Posterior vena cava (tissue), 2 donors: ENCODE results near the gene KIRREL2. TPM values are rescaled to one million over a fixed set of nuclear protein-coding genes. Genes with fewer than 3 reads are reported as not detected.

Experiments
- DNase-seq: peaks from one replicate; pipeline ENCODE4 v3.0.0-alpha.2; 2020; ENCODE audit warnings: low spot score
- intact Hi-C, 2 donors: fragments of 100-400 bp; cut with DNase I; formaldehyde crosslinking; loops; one replicate each; pipeline versions ENCODE4 v1.14.1 to v1.14.2; 2022 to 2023
- total RNA-seq, 2 donors: library from RNA; stranded (reverse); fragmentation: NEBNext Ultra II Directional; extraction: Animal tissue kit (Norgen Biotek cat#: 25700); gene quantifications; one replicate each; pipeline ENCODE4 v1.2.1, GENCODE V29; 2021
- donor health status: DM: yes; HTN: yes; CAD: no.
- donor health status: DM: yes; HTN: yes; CAD: no.

Gene KIRREL2
- total RNA-seq, 2 donors from 2014 or later: not detected

GRCh38 chr19:35843676-35844481, 12.8 kb upstream of the KIRREL2 start:
- DNase-seq: peak; percentile 81
- intact Hi-C loops: no loop called here

- DNase-seq: peak; percentile 14
- intact Hi-C loops: no loop called here
Observed at GRCh38 chr19:35844482-35845214, 12.1 kb upstream of the KIRREL2 start.

- peak; percentile 83 for DNase-seq
- intact Hi-C loops: no loop called here
Observed at GRCh38 chr19:35845215-35846037, 11.3 kb upstream of the KIRREL2 start.

GRCh38 chr19:35846038-35846668, 10.6 kb upstream of the KIRREL2 start:
- intact Hi-C loops: no loop called here

GRCh38 chr19:35847911-35848310, 8.8 kb upstream of the KIRREL2 start:
- DNase-seq: peak; percentile 62
- intact Hi-C loops: no loop called here

More at GRCh38 chr19:35846038-35846668, 10.6 kb upstream of the KIRREL2 start:
- no peak for DNase-seq

GRCh38 chr19:35848486-35848885, 8.2 kb upstream of the KIRREL2 start:
- DNase-seq: peak; percentile 77
- intact Hi-C loops: no loop called here

GRCh38 chr19:35848919-35849505, 7.7 kb upstream of the KIRREL2 start:
- peak; percentile 76 for DNase-seq
- intact Hi-C loops: no loop called here

- intact Hi-C loops: no loop called here
- no peak for DNase-seq
Observed at GRCh38 chr19:35851213-35852028, 5.3 kb upstream of the KIRREL2 start.

- no peak for DNase-seq
- intact Hi-C loops: no loop called here
Observed at GRCh38 chr19:35852029-35852780, 4.5 kb upstream of the KIRREL2 start, which contains the start of gene NPHS1. Gene NPHS1, minus strand, starts transcription at chr19:35852504. Its CDS starts 667 bp downstream, at chr19:35851837.

GRCh38 chr19:35853038-35853756, 3.5 kb upstream of the KIRREL2 start:
- DNase-seq: no peak
- intact Hi-C loops: no loop called here

GRCh38 chr19:35858311-35858710, 1.6 kb downstream of the KIRREL2 start:
- DNase-seq: no peak
- intact Hi-C loops: no loop called here

GRCh38 chr19:35859414-35859813, 2.7 kb downstream of the KIRREL2 start:
- DNase-seq: no peak
- intact Hi-C loops: no loop called here

- intact Hi-C loops: no loop called here
- DNase-seq: no peak
Observed at GRCh38 chr19:35860436-35860817, 3.7 kb downstream of the KIRREL2 start.

GRCh38 chr19:35860818-35861639, 4.3 kb downstream of the KIRREL2 start:
- intact Hi-C loops: no loop called here
- no peak for DNase-seq

- no peak for DNase-seq
- intact Hi-C loops: no loop called here
Observed at GRCh38 chr19:35861640-35862160, 5.0 kb downstream of the KIRREL2 start.

GRCh38 chr19:35862528-35862927, 5.8 kb downstream of the KIRREL2 start:
- DNase-seq: no peak
- intact Hi-C loops: no loop called here
